Panc1 (cell line): ENCODE results near the gene KIF23.

Experiments used
- CTCF ChIP-seq: fragments of 450-650 bp; IDR thresholded peaks from 2 replicates; pipeline ENCODE4 v1.5.1; 2017; ENCODE audit warnings: mild to moderate bottlenecking
- POLR2AphosphoS5 ChIP-seq: IDR thresholded peaks from 2 replicates; pipeline ENCODE4 v1.6.1; 2012; ENCODE audit warnings: mild to moderate bottlenecking, low read depth, low read length, moderate library complexity

DNA sequence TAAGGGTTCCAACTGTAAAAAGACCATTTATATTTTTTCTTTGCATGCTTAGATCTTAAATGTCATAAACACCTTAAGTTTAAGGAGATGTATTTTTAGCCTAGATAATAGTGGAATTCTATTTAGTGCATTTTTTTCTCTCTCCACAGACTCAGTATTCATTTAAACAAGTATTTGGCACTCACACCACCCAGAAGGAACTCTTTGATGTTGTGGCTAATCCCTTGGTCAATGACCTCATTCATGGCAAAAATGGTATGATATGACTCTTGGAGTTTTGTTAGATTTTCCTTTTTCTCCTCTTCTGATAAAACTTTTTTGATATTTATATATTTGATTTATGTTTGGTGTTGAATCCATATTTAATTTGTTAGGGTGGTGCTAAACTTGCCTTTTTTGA lies 7.3 kb downstream of the KIF23 start:
- TF ChIP-seq CTCF (no peak), POLR2AphosphoS5 (no peak)
